Measurements from ENCODE around the gene PLIN4.
"Not testable (repeated sequence)": the region's sequence is repeated elsewhere in the genome, so short reads cannot be mapped to it uniquely, and the experiment has no call there.

The PLIN4 gene

GRCh38 chr19:4518345-4519171 lies at the start of gene PLIN4:
Gene PLIN4 (minus strand): TSS chr19:4518486. CDS start chr19:4518272, 214 bp downstream.
- Histone ChIP-seq H3K36me3 (ENCODE audit: insufficient read depth, low read depth, low read length) (no peaks in the 10 kb centered on the region), H3K27me3 (ENCODE audit: insufficient read depth, low read length) (peaks cover 51% of the 10 kb centered on the region), H3K4me1 (ENCODE audit: insufficient read depth, low read length) (no peaks in the 10 kb centered on the region), H3K9ac (ENCODE audit: low read depth, low read length) (no peak within 1 kb of the TSS), H3K27ac (ENCODE audit: low read length) (no peak within 1 kb of the TSS), H3K9me3 (ENCODE audit: insufficient read depth, low read depth, low read length) (no peaks in the 10 kb centered on the region), H3K4me3 (ENCODE audit: low read length) (no peak within 1 kb of the TSS)

GRCh38 chr19:4567584-4568071 lies 49.3 kb upstream of the PLIN4 start:
- H3K27ac ChIP-seq (ENCODE audit: low read length): no peak overlapping the region
- no peaks in the 10 kb centered on the region for H3K27me3 ChIP-seq (ENCODE audit: insufficient read depth, low read length)
- H3K9ac ChIP-seq (ENCODE audit: low read depth, low read length): no peak overlapping the region
- H3K4me3 ChIP-seq (ENCODE audit: low read length): no peak overlapping the region
- H3K9me3 ChIP-seq (ENCODE audit: insufficient read depth, low read depth, low read length): no peaks in the 10 kb centered on the region
- H3K4me1 ChIP-seq (ENCODE audit: insufficient read depth, low read length): no peaks in the 10 kb centered on the region
- no peaks in the 10 kb centered on the region for H3K36me3 ChIP-seq (ENCODE audit: insufficient read depth, low read depth, low read length)

- no peak overlapping the region for H3K27ac ChIP-seq (ENCODE audit: low read length)
- H3K9me3 ChIP-seq (ENCODE audit: insufficient read depth, low read depth, low read length): no peaks in the 10 kb centered on the region
- H3K27me3 ChIP-seq (ENCODE audit: insufficient read depth, low read length): no peaks in the 10 kb centered on the region
- no peaks in the 10 kb centered on the region for H3K36me3 ChIP-seq (ENCODE audit: insufficient read depth, low read depth, low read length)
- H3K9ac ChIP-seq (ENCODE audit: low read depth, low read length): no peak overlapping the region
- no peak overlapping the region for H3K4me3 ChIP-seq (ENCODE audit: low read length)
- no peaks in the 10 kb centered on the region for H3K4me1 ChIP-seq (ENCODE audit: insufficient read depth, low read length)
Measured at GRCh38 chr19:4566402-4567051, 48.2 kb upstream of the PLIN4 start.

- not testable (repeated sequence) for H3K9ac ChIP-seq (ENCODE audit: low read depth, low read length); H3K4me3 ChIP-seq (ENCODE audit: low read length); H3K4me1 ChIP-seq (ENCODE audit: insufficient read depth, low read length); H3K9me3 ChIP-seq (ENCODE audit: insufficient read depth, low read depth, low read length); H3K27ac ChIP-seq (ENCODE audit: low read length); H3K36me3 ChIP-seq (ENCODE audit: insufficient read depth, low read depth, low read length); H3K27me3 ChIP-seq (ENCODE audit: insufficient read depth, low read length)
Measured at GRCh38 chr19:4563562-4563961, 45.3 kb upstream of the PLIN4 start.

GRCh38 chr19:4562085-4562484 lies 43.8 kb upstream of the PLIN4 start:
- not testable (repeated sequence) for H3K4me3 ChIP-seq (ENCODE audit: low read length); H3K9me3 ChIP-seq (ENCODE audit: insufficient read depth, low read depth, low read length); H3K27ac ChIP-seq (ENCODE audit: low read length); H3K4me1 ChIP-seq (ENCODE audit: insufficient read depth, low read length); H3K27me3 ChIP-seq (ENCODE audit: insufficient read depth, low read length); H3K9ac ChIP-seq (ENCODE audit: low read depth, low read length); H3K36me3 ChIP-seq (ENCODE audit: insufficient read depth, low read depth, low read length)

- Histone ChIP-seq H3K9ac (ENCODE audit: low read depth, low read length) (no peak within 1 kb of the TSS), H3K4me3 (ENCODE audit: low read length) (no peak within 1 kb of the TSS), H3K4me1 (ENCODE audit: insufficient read depth, low read length) (no peaks in the 10 kb centered on the region)
Measured at GRCh38 chr19:4559569-4559968, 41.3 kb upstream of the PLIN4 start, which contains the start of gene SEMA6B. Gene SEMA6B (minus strand): TSS chr19:4559684. CDS start chr19:4558457, 1,227 bp downstream.

GRCh38 chr19:4557971-4558941 lies 40.0 kb upstream of the PLIN4 start:
- no peaks in the 10 kb centered on the region for H3K9me3 ChIP-seq (ENCODE audit: insufficient read depth, low read depth, low read length)
- H3K36me3 ChIP-seq (ENCODE audit: insufficient read depth, low read depth, low read length): peaks cover 25% of the 10 kb centered on the region
- no peaks in the 10 kb centered on the region for H3K4me1 ChIP-seq (ENCODE audit: insufficient read depth, low read length)
- no peaks in the 10 kb centered on the region for H3K27me3 ChIP-seq (ENCODE audit: insufficient read depth, low read length)
- H3K27ac ChIP-seq (ENCODE audit: low read length): no peak overlapping the region
- H3K9ac ChIP-seq (ENCODE audit: low read depth, low read length): no peak overlapping the region
- no peak overlapping the region for H3K4me3 ChIP-seq (ENCODE audit: low read length)

More at GRCh38 chr19:4559569-4559968, 41.3 kb upstream of the PLIN4 start, which contains the start of gene SEMA6B:
- Histone ChIP-seq H3K36me3 (ENCODE audit: insufficient read depth, low read depth, low read length) (peaks cover 13% of the 10 kb centered on the region), H3K27me3 (ENCODE audit: insufficient read depth, low read length) (no peaks in the 10 kb centered on the region), H3K27ac (ENCODE audit: low read length) (no peak within 1 kb of the TSS), H3K9me3 (ENCODE audit: insufficient read depth, low read depth, low read length) (no peaks in the 10 kb centered on the region)

GRCh38 chr19:4557144-4557970 lies 39.1 kb upstream of the PLIN4 start:
- Histone ChIP-seq H3K27ac (ENCODE audit: low read length) (no peak overlapping the region), H3K36me3 (ENCODE audit: insufficient read depth, low read depth, low read length) (peaks cover 34% of the 10 kb centered on the region), H3K9me3 (ENCODE audit: insufficient read depth, low read depth, low read length) (no peaks in the 10 kb centered on the region), H3K9ac (ENCODE audit: low read depth, low read length) (no peak overlapping the region), H3K4me3 (ENCODE audit: low read length) (no peak overlapping the region), H3K4me1 (ENCODE audit: insufficient read depth, low read length) (no peaks in the 10 kb centered on the region), H3K27me3 (ENCODE audit: insufficient read depth, low read length) (no peaks in the 10 kb centered on the region)

- Histone ChIP-seq H3K36me3 (ENCODE audit: insufficient read depth, low read depth, low read length) (peaks cover 39% of the 10 kb centered on the region), H3K4me3 (ENCODE audit: low read length) (no peak overlapping the region), H3K27me3 (ENCODE audit: insufficient read depth, low read length) (no peaks in the 10 kb centered on the region), H3K27ac (ENCODE audit: low read length) (no peak overlapping the region), H3K9ac (ENCODE audit: low read depth, low read length) (no peak overlapping the region), H3K4me1 (ENCODE audit: insufficient read depth, low read length) (no peaks in the 10 kb centered on the region), H3K9me3 (ENCODE audit: insufficient read depth, low read depth, low read length) (no peaks in the 10 kb centered on the region)
Measured at GRCh38 chr19:4556597-4557127, 38.4 kb upstream of the PLIN4 start.

- Histone ChIP-seq H3K36me3 (ENCODE audit: insufficient read depth, low read depth, low read length) (peaks cover 40% of the 10 kb centered on the region), H3K4me3 (ENCODE audit: low read length) (no peak overlapping the region), H3K27ac (ENCODE audit: low read length) (no peak overlapping the region), H3K27me3 (ENCODE audit: insufficient read depth, low read length) (no peaks in the 10 kb centered on the region), H3K9ac (ENCODE audit: low read depth, low read length) (no peak overlapping the region), H3K4me1 (ENCODE audit: insufficient read depth, low read length) (no peaks in the 10 kb centered on the region), H3K9me3 (ENCODE audit: insufficient read depth, low read depth, low read length) (no peaks in the 10 kb centered on the region)
Measured at GRCh38 chr19:4555657-4556561, 37.6 kb upstream of the PLIN4 start.
